Transverse colon (tissue), 4 donors: ENCODE data around the gene RHO.

Experiments
- CTCF ChIP-seq, 5 experiments: fragments of 200-600 bp in 3 of 5; fragments of 450-650 bp in 2 of 5; sonication (generic) in 3 of 5; IDR thresholded peaks; 1 replicate in 2 of 5; 2 replicates in 3 of 5; pipeline ENCODE4 v1.5.1; 2016 to 2017; ENCODE audit warnings: antibody characterized with exemption in 5 of 5, inconsistent platforms in 3 of 5, mild to moderate bottlenecking in 2 of 5, moderate library complexity in 1 of 5
- EP300 ChIP-seq: sonication (generic); formaldehyde crosslinking; IDR thresholded peaks from one replicate; pipeline ENCODE4 v1.6.1; 2017; ENCODE audit warnings: antibody characterized with exemption, low read depth
- POLR2A ChIP-seq: fragments of 450-650 bp; IDR thresholded peaks from one replicate; pipeline ENCODE4 v1.6.1; 2016; ENCODE audit warnings: antibody characterized with exemption, mild to moderate bottlenecking, moderate library complexity
- POLR2AphosphoS5 ChIP-seq, 3 donors: sonication (generic); formaldehyde crosslinking; IDR thresholded peaks; one replicate each; pipeline ENCODE4 v1.6.1; 2016; ENCODE audit warnings: antibody characterized with exemption in 3 of 3

DNA sequence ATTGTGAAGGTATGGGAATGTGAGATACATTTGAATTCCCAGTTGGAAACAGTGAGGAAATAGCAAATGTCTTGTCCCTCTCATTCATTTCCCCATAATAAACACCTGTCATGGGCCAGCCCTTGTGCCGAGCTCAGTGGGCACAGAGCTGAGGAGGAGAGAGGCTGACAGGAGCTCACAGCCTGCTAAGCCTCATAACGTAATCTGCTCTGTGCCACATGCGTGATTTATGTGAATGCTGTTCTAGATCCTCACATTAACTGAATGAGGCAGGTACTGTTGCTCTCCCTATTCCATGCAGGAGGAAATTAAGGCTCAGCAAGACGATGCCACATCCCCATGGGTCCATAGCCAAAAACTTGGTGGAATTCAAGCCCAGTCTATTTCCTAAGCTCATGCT, 35.2 kb upstream of the RHO start:
- TF ChIP-seq POLR2A (no peak), CTCF (IDR thresholded peaks at IDR 0.05) (no peak), POLR2AphosphoS5 (IDR thresholded peaks at IDR 0.05) (no peak), EP300 (no peak)
